RPMI8226 (cell line): ENCODE measurements around the gene PRDM1.
"Not testable (repeated sequence)": the region's sequence is repeated elsewhere in the genome, so short reads cannot be mapped to it uniquely, and the experiment has no call there.

Experiments
- DNase-seq: peaks from one replicate; pipeline ENCODE4 v3.0.0-alpha.2; 2015

The PRDM1 gene

GRCh38 chr6:106142876-106143431 lies 56.8 kb downstream of the PRDM1 start:
- DNase-seq: no peak

- DNase-seq: no peak
Measured at GRCh38 chr6:106143665-106144064, 57.5 kb downstream of the PRDM1 start.

GRCh38 chr6:106145144-106145543 lies 59.0 kb downstream of the PRDM1 start:
- peak; percentile 74 for DNase-seq

GRCh38 chr6:106145741-106146227 lies 59.6 kb downstream of the PRDM1 start:
- DNase-seq: peak; percentile 80

- peak; percentile 47 for DNase-seq
Measured at GRCh38 chr6:106146852-106147351, 60.8 kb downstream of the PRDM1 start.

- no peak for DNase-seq
Measured at GRCh38 chr6:106147476-106147875, 61.3 kb downstream of the PRDM1 start.

- no peak for DNase-seq
Measured at GRCh38 chr6:106149472-106150069, 63.4 kb downstream of the PRDM1 start.

GRCh38 chr6:106152476-106152875 lies 66.3 kb downstream of the PRDM1 start:
- DNase-seq: not testable (repeated sequence)

GRCh38 chr6:106152952-106153351 lies 66.8 kb downstream of the PRDM1 start:
- no peak for DNase-seq

- no peak for DNase-seq
Measured at GRCh38 chr6:106154326-106154725, 68.2 kb downstream of the PRDM1 start.

- no peak for DNase-seq
Measured at GRCh38 chr6:106155219-106155830, 69.2 kb downstream of the PRDM1 start.

GRCh38 chr6:106156413-106156812 lies 70.3 kb downstream of the PRDM1 start:
- no peak for DNase-seq

GRCh38 chr6:106156863-106157262 lies 70.7 kb downstream of the PRDM1 start:
- no peak for DNase-seq

- no peak for DNase-seq
Measured at GRCh38 chr6:106158816-106159215, 72.7 kb downstream of the PRDM1 start.
